ENCODE results near the gene COX7B2. TPM values are rescaled to one million over a fixed set of nuclear protein-coding genes. Genes with fewer than 3 reads are reported as not detected.

The COX7B2 gene
- total and polyA plus RNA-seq, 2 of the 4 experiments (the other 2 are of a cell fraction), result not detected

GRCh38 chr4:46818604-46819003 lies 90.4 kb downstream of the COX7B2 start:
- H2BK15ac ChIP-seq (ENCODE audit: low read depth, low read length), result no peak overlapping the region
- H4K91ac ChIP-seq (ENCODE audit: insufficient read depth, low read depth, low read length), result no peak overlapping the region
- H3K4ac ChIP-seq (ENCODE audit: low read depth, low read length), result no peak overlapping the region
- ChIA-PET CTCF (no interaction called here), POLR2A (ENCODE audit: unreplicated experiment) (no interaction called here)
- no peaks in the 10 kb centered on the region for H3K9me3 ChIP-seq (ENCODE audit: control insufficient read depth, insufficient read depth, low read length)
- intact Hi-C loops (cut with micrococcal nuclease), result no loop called here
- no peak overlapping the region for H3K56ac ChIP-seq (ENCODE audit: extremely low read depth, insufficient read depth, low read length)
- DNase-seq (no peak), ATAC-seq (ENCODE audit: low read depth) (no peak)
- no peak for TF ChIP-seq CHD1 (IDR thresholded peaks at IDR 0.05; ENCODE audit: low read depth, low read length)
- TF ChIP-seq ELK1 (IDR thresholded peaks at IDR 0.05; ENCODE audit: borderline replicate concordance, low read depth, low read length), result no peak
- TF ChIP-seq POLR2A (IDR thresholded peaks at IDR 0.05; ENCODE audit: low read depth, low read length), result no peak
- no peak for TF ChIP-seq CEBPB (IDR thresholded peaks at IDR 0.05; ENCODE audit: low read depth, low read length)
- TF ChIP-seq MAFK (IDR thresholded peaks at IDR 0.05; ENCODE audit: low read depth, low read length), result no peak
- TF ChIP-seq MAZ (IDR thresholded peaks at IDR 0.05; ENCODE audit: borderline replicate concordance, low read depth, low read length), result no peak
- TF ChIP-seq NFE2L2 (IDR thresholded peaks at IDR 0.05; ENCODE audit: low read depth, low read length), result no peak
- TF ChIP-seq MXI1 (IDR thresholded peaks at IDR 0.05; ENCODE audit: borderline replicate concordance, low read depth, low read length), result no peak
- no peak for TF ChIP-seq RFX5 (IDR thresholded peaks at IDR 0.05; ENCODE audit: low read depth, low read length)
- TF ChIP-seq RCOR1 (IDR thresholded peaks at IDR 0.05; ENCODE audit: insufficient replicate concordance, low read length), result no peak
- TF ChIP-seq FOS (IDR thresholded peaks at IDR 0.05; ENCODE audit: low read depth, low read length), result no peak
- no peak for TF ChIP-seq USF2 (IDR thresholded peaks at IDR 0.05; ENCODE audit: low read depth, low read length)
- TF ChIP-seq BHLHE40 (IDR thresholded peaks at IDR 0.05; ENCODE audit: low read depth, low read length), result no peak
- no peak for TF ChIP-seq RAD21 (IDR thresholded peaks at IDR 0.05; ENCODE audit: low read length)
- no peak for TF ChIP-seq CTCF (conservative IDR thresholded peaks at IDR 0.05; ENCODE audit: low read depth, low read length)
- TF ChIP-seq SMC3 (IDR thresholded peaks at IDR 0.05; ENCODE audit: low read depth, low read length), result no peak
- H3K18ac ChIP-seq (ENCODE audit: low read depth, low read length), result no peak overlapping the region
- no peak overlapping the region for H2AFZ ChIP-seq (replicated peaks; ENCODE audit: low read length, poor library complexity)
- H2AK5ac ChIP-seq (ENCODE audit: low read depth, low read length), result no peak overlapping the region
- no peak overlapping the region for H3K23ac ChIP-seq (ENCODE audit: low read depth, low read length)
- no peak overlapping the region for H4K5ac ChIP-seq (ENCODE audit: low read depth, low read length)
- no peak overlapping the region for H2AK9ac ChIP-seq (replicated peaks; ENCODE audit: low read depth, low read length, poor library complexity)
- BruUV-seq (replicated peaks), result no TSS peak
- H3K4me2 ChIP-seq (ENCODE audit: low read depth, low read length), result no peak overlapping the region
- no peak overlapping the region for H2BK20ac ChIP-seq (ENCODE audit: low read depth, low read length)
- no peak overlapping the region for H3K9ac ChIP-seq (ENCODE audit: low read depth, low read length)
- no peak overlapping the region for H4K8ac ChIP-seq (ENCODE audit: low read depth in 2 of 2, low read length in 2 of 2)
- no peak overlapping the region for H2BK120ac ChIP-seq (ENCODE audit: low read depth, low read length)
- H4K20me1 ChIP-seq (ENCODE audit: insufficient read depth, low read length), result no peaks in the 10 kb centered on the region
- no peaks in the 10 kb centered on the region for H3K79me1 ChIP-seq (ENCODE audit: low read depth in 1 of 2, low read length in 2 of 2)
- no peaks in the 10 kb centered on the region for H3K27me3 ChIP-seq (ENCODE audit: control insufficient read depth, insufficient read depth, low read length)
- in situ Hi-C loops (cut with MboI; ENCODE audit: low sequenced_read_pairs), result no loop called here
- no peak overlapping the region for H3K4me3 ChIP-seq (ENCODE audit: insufficient read depth, low read depth, low read length)
- no peaks in the 10 kb centered on the region for H3K4me1 ChIP-seq (ENCODE audit: control insufficient read depth, insufficient read depth, low read length)
- no peaks in the 10 kb centered on the region for H3K9me1 ChIP-seq (ENCODE audit: insufficient read depth, low read length)
- no peaks in the 10 kb centered on the region for H3K36me3 ChIP-seq (ENCODE audit: control insufficient read depth, insufficient read depth, low read length)
- no peak overlapping the region for H3K27ac ChIP-seq (ENCODE audit: insufficient read depth, low read length)
- H2BK5ac ChIP-seq (ENCODE audit: low read depth, low read length, poor library complexity, severe bottlenecking), result no peak overlapping the region
- WGBS, 2 experiments (ENCODE audit: extremely low coverage in 2 of 2, insufficient read length in 1 of 2), result no CpG with 5 or more reads among the region's 4 CpGs
- H3K14ac ChIP-seq (replicated peaks; ENCODE audit: low read depth, low read length), result no peak overlapping the region
- dilution Hi-C loops (cut with HindIII; ENCODE audit: low sequenced_read_pairs, unreplicated experiment), result no loop called here

Measured in IMR-90 (cell line).